NB4 (cell line): ENCODE data around the gene DHRS3.
"Not testable (repeated sequence)": the region's sequence is repeated elsewhere in the genome, so short reads cannot be mapped to it uniquely, and the experiment has no call there.

ENCODE experiments used
- POLR2A ChIP-seq: IDR thresholded peaks from 2 replicates; pipeline ENCODE4 v1.6.1; 2011; ENCODE audit warnings: mild to moderate bottlenecking; ENCODE audit not compliant: insufficient read length; ENCODE audit errors: extremely low read depth
- TF ChIP-seq, protein P1 (sequence below): IDR thresholded peaks from one replicate; pipeline ENCODE4 v1.5.1; 2012; ENCODE audit warnings: low read depth, low read length
- TF ChIP-seq, protein P2 (sequence below): IDR thresholded peaks from 2 replicates; pipeline ENCODE4 v1.6.1; 2011; ENCODE audit warnings: low read depth, low read length

DNA sequence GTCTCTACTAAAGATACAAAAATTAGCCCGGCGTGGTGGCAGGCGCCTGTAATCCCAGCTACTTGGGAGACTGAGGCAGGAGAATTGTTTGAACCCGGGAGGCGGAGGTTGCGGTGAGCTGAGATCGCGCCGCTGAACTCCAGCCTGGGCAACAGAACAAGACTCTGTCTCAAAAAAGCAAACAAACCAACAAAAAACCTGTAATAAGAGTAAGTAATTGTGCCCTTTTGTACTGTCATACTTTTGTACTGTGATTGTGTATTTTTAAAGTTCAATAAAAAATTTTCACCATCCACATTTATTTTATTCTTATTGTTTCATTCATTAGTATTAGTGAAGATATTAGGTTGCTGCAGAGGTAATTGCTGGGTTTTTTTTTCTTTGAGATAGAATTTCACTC, 95.2 kb downstream of the DHRS3 start:
- TF ChIP-seq, protein P1, sequence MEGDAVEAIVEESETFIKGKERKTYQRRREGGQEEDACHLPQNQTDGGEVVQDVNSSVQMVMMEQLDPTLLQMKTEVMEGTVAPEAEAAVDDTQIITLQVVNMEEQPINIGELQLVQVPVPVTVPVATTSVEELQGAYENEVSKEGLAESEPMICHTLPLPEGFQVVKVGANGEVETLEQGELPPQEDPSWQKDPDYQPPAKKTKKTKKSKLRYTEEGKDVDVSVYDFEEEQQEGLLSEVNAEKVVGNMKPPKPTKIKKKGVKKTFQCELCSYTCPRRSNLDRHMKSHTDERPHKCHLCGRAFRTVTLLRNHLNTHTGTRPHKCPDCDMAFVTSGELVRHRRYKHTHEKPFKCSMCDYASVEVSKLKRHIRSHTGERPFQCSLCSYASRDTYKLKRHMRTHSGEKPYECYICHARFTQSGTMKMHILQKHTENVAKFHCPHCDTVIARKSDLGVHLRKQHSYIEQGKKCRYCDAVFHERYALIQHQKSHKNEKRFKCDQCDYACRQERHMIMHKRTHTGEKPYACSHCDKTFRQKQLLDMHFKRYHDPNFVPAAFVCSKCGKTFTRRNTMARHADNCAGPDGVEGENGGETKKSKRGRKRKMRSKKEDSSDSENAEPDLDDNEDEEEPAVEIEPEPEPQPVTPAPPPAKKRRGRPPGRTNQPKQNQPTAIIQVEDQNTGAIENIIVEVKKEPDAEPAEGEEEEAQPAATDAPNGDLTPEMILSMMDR: not testable (repeated sequence)
- TF ChIP-seq, protein P2, sequence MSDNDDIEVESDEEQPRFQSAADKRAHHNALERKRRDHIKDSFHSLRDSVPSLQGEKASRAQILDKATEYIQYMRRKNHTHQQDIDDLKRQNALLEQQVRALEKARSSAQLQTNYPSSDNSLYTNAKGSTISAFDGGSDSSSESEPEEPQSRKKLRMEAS: not testable (repeated sequence)
- not testable (repeated sequence) for TF ChIP-seq POLR2A
